HepG2 (cell line): ENCODE results near the gene ESRP2. TPM values are rescaled to one million over a fixed set of nuclear protein-coding genes. Genes with fewer than 3 reads are reported as not detected.

Source experiments
- ARNT ChIP-seq: fragments of 450-650 bp; IDR thresholded peaks from 2 replicates; pipeline ENCODE4 v1.6.1; 2017
- BRD4 ChIP-seq: sonication (generic); formaldehyde crosslinking; IDR thresholded peaks from 2 replicates; pipeline ENCODE4 v1.4.0; 2020; ENCODE audit warnings: missing genetic modification reagents
- ZNF792 ChIP-seq: IDR thresholded peaks from 2 replicates; pipeline ENCODE4 v1.6.1; 2016
- ZSCAN12 ChIP-seq: sonication (generic); formaldehyde crosslinking; IDR thresholded peaks from 2 replicates; pipeline ENCODE4 v1.9.0; 2021; ENCODE audit warnings: mild to moderate bottlenecking, missing genetic modification reagents
- polyA plus RNA-seq, 8 experiments: library from polyadenylated mRNA; depleted of rRNA in 3 of 8; stranded (reverse) in 7 of 8; unstranded in 1 of 8; fragments of >200 nt; fragmentation: Illumina TruSeq in 4 of 8; extraction: Trizol in 4 of 8; gene quantifications; 2 replicates each; pipeline versions ENCODE4 v1.2.1 to v1.2.3, GENCODE V29; 2011 to 2016; ENCODE audit warnings: low read depth in 4 of 8, missing spikeins in 1 of 8, mixed read lengths in 1 of 8; ENCODE audit not compliant: insufficient read depth in 1 of 8
- total RNA-seq, 5 experiments: library from RNA; depleted of rRNA; stranded (reverse); fragments of >200 nt; fragmentation: Illumina TruSeq; extraction: Trizol; gene quantifications; 2 replicates each; pipeline ENCODE4 v1.2.3, GENCODE V29; 2016; ENCODE audit warnings: low read depth in 1 of 5
- TF ChIP-seq, protein P1 (sequence below): sonication (generic); formaldehyde crosslinking; IDR thresholded peaks from 2 replicates; pipeline ENCODE4 v1.9.0; 2021; ENCODE audit warnings: missing genetic modification reagents, mild to moderate bottlenecking, borderline replicate concordance
- TF ChIP-seq, protein P2 (sequence below), 2 experiments: fragments of 450-650 bp in 1 of 2; sonication (generic) in 1 of 2; formaldehyde crosslinking in 1 of 2; IDR thresholded peaks; 2 replicates each; pipeline versions ENCODE4 v1.6.1 to v1.8.0; 2016 to 2022; ENCODE audit warnings: antibody characterized with exemption in 1 of 2, mild to moderate bottlenecking in 1 of 2, missing genetic modification reagents in 1 of 2
- TF ChIP-seq, protein P3 (sequence below): sonication (generic); formaldehyde crosslinking; IDR thresholded peaks from 2 replicates; pipeline ENCODE4 v1.4.0; 2020; ENCODE audit warnings: missing genetic modification reagents
- TF ChIP-seq, protein P4 (sequence below): sonication (generic); formaldehyde crosslinking; IDR thresholded peaks from 2 replicates; pipeline ENCODE4 v1.4.0; 2020; ENCODE audit warnings: mild to moderate bottlenecking, missing genetic modification reagents, borderline replicate concordance

The ESRP2 gene
- total and polyA plus RNA-seq, 2 of the 13 experiments (the other 11 are each of a cell fraction or from before 2014, with no cell fraction given), result 21.1 to 32.4 TPM

DNA sequence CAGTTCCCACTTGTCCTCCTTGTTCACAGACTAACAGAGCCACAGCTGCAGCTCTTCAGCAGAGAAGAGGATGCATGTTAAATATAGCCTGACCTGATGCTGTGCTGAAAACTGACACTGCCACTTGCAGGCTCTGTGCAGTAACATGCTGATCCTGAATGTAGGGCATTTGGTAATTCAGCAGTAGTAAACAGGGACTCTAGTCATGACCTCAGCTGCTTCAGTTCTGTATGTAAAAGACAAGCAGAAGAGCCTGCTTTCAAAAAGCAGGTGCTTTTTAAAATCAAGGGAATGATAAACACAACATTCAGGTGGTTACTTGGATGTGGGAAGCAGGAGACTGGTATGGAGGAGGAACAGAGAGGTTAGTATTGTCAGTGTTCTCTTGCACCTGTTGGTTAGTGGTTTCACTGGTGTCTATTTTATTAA lies 33.8 kb downstream of the ESRP2 start (continued):
- TF ChIP-seq, protein P1, sequence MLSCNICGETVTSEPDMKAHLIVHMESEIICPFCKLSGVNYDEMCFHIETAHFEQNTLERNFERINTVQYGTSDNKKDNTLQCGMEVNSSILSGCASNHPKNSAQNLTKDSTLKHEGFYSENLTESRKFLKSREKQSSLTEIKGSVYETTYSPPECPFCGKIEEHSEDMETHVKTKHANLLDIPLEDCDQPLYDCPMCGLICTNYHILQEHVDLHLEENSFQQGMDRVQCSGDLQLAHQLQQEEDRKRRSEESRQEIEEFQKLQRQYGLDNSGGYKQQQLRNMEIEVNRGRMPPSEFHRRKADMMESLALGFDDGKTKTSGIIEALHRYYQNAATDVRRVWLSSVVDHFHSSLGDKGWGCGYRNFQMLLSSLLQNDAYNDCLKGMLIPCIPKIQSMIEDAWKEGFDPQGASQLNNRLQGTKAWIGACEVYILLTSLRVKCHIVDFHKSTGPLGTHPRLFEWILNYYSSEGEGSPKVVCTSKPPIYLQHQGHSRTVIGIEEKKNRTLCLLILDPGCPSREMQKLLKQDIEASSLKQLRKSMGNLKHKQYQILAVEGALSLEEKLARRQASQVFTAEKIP (CRISPR knock-in tag), result no peak
- TF ChIP-seq BRD4, result no peak
- TF ChIP-seq, protein P2, sequence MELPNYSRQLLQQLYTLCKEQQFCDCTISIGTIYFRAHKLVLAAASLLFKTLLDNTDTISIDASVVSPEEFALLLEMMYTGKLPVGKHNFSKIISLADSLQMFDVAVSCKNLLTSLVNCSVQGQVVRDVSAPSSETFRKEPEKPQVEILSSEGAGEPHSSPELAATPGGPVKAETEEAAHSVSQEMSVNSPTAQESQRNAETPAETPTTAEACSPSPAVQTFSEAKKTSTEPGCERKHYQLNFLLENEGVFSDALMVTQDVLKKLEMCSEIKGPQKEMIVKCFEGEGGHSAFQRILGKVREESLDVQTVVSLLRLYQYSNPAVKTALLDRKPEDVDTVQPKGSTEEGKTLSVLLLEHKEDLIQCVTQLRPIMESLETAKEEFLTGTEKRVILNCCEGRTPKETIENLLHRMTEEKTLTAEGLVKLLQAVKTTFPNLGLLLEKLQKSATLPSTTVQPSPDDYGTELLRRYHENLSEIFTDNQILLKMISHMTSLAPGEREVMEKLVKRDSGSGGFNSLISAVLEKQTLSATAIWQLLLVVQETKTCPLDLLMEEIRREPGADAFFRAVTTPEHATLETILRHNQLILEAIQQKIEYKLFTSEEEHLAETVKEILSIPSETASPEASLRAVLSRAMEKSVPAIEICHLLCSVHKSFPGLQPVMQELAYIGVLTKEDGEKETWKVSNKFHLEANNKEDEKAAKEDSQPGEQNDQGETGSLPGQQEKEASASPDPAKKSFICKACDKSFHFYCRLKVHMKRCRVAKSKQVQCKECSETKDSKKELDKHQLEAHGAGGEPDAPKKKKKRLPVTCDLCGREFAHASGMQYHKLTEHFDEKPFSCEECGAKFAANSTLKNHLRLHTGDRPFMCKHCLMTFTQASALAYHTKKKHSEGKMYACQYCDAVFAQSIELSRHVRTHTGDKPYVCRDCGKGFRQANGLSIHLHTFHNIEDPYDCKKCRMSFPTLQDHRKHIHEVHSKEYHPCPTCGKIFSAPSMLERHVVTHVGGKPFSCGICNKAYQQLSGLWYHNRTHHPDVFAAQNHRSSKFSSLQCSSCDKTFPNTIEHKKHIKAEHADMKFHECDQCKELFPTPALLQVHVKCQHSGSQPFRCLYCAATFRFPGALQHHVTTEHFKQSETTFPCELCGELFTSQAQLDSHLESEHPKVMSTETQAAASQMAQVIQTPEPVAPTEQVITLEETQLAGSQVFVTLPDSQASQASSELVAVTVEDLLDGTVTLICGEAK (IDR thresholded peaks at IDR 0.05), result no peak
- TF ChIP-seq, protein P2 (CRISPR knock-in tag; IDR thresholded peaks at IDR 0.05), result no peak
- TF ChIP-seq, protein P3, sequence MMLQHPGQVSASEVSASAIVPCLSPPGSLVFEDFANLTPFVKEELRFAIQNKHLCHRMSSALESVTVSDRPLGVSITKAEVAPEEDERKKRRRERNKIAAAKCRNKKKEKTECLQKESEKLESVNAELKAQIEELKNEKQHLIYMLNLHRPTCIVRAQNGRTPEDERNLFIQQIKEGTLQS (CRISPR knock-in tag), result no peak
- TF ChIP-seq ZNF792 (CRISPR knock-in tag), result no peak
- TF ChIP-seq, protein P4, sequence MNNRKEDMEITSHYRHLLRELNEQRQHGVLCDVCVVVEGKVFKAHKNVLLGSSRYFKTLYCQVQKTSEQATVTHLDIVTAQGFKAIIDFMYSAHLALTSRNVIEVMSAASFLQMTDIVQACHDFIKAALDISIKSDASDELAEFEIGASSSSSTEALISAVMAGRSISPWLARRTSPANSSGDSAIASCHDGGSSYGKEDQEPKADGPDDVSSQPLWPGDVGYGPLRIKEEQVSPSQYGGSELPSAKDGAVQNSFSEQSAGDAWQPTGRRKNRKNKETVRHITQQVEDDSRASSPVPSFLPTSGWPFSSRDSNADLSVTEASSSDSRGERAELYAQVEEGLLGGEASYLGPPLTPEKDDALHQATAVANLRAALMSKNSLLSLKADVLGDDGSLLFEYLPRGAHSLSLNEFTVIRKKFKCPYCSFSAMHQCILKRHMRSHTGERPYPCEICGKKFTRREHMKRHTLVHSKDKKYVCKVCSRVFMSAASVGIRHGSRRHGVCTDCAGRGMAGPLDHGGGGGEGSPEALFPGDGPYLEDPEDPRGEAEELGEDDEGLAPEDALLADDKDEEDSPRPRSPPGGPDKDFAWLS, result no peak
- no peak for TF ChIP-seq ARNT
- TF ChIP-seq ZSCAN12 (CRISPR knock-in tag), result no peak
